Ascending aorta (tissue), 2 donors: ENCODE results near the gene MNX1. TPM values are rescaled to one million over a fixed set of nuclear protein-coding genes. Genes with fewer than 3 reads are reported as not detected.

Experiments used
- DNase-seq, 2 donors: peaks; one replicate each; pipeline ENCODE4 v3.0.0-alpha.2; 2019; ENCODE audit warnings: low spot score in 2 of 2
- H3K27ac ChIP-seq, 2 donors: fragments of 200-600 bp; sonication (generic); one replicate each; pipeline ENCODE4 v1.5.1; 2016 to 2017; ENCODE audit warnings: mild to moderate bottlenecking in 1 of 2
- H3K27me3 ChIP-seq: fragments of 200-600 bp; sonication (generic); one replicate; pipeline ENCODE4 v1.5.1; 2017
- H3K36me3 ChIP-seq, 2 donors: fragments of 200-600 bp; sonication (generic); one replicate each; pipeline ENCODE4 v1.5.1; 2016
- H3K4me1 ChIP-seq, 2 donors: fragments of 200-600 bp; sonication (generic); one replicate each; pipeline ENCODE4 v1.5.1; 2016 to 2017; ENCODE audit warnings: mild to moderate bottlenecking in 1 of 2
- H3K4me3 ChIP-seq, 2 donors: fragments of 200-600 bp; sonication (generic); one replicate each; pipeline ENCODE4 v1.5.1; 2016 to 2017; ENCODE audit warnings: mild to moderate bottlenecking in 1 of 2
- H3K9me3 ChIP-seq, 2 donors: fragments of 200-600 bp; sonication (generic); one replicate each; pipeline ENCODE4 v1.5.1; 2016
- CTCF ChIP-seq, 3 experiments: fragments of 200-600 bp in 2 of 3; fragments of 450-650 bp in 1 of 3; sonication (generic) in 2 of 3; IDR thresholded peaks; one replicate each; pipeline ENCODE4 v1.5.1; 2016 to 2019; ENCODE audit warnings: antibody characterized with exemption in 3 of 3, mild to moderate bottlenecking in 1 of 3, moderate library complexity in 1 of 3
- intact Hi-C: fragments of 100-400 bp; cut with DNase I; formaldehyde crosslinking; loops from one replicate; pipeline ENCODE4 v1.15.1; 2023
- total RNA-seq: library from RNA; depleted of rRNA; stranded (reverse); fragments of >200 nt; gene quantifications from one replicate; pipeline ENCODE4 v1.1.0, GENCODE V29; 2016

The MNX1 gene
- total RNA-seq, 1 donor from 2014 or later = not detected

DNA sequence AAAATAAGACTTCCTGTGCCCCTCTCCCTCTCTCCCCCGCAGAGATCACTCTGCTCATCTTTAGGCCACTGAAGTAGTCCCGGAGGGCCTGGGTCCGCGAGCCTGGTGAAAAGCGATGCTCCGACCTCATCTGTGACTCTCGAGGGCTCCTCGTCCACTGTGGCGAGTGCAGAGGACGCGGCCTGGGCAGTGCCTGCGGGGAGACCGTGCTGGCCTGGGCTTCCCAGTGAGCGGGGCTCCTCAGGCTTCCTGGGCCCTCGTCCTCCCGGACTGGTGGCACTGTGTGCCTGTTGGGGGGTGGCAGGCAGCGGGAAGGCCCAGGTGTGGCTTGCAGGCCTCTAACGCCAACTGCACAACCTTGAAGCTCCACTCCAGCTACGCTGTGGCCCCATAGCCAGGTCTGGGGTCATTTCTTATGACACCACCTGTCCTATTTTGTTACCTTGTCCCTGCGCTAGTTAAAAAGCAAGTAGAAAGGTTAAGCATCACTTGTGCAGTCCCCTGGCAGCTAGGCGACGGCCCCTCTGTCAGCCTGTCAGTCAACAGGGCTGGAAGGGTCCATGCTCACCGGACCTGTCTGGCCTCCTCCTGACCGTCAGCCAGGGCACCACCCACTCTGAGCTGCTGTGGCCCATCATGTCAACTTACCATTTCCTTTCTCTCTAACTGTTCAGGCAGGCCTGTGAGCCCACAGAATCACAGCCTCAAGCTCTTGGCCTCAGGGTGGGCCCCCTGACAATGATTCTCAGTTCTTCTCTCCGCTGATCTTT lies 20.5 kb downstream of the MNX1 start:
- no peak for TF ChIP-seq CTCF (IDR thresholded peaks at IDR 0.05)
- Histone ChIP-seq H3K36me3 (no peaks in the 10 kb centered on the region), H3K27me3 (no peaks in the 10 kb centered on the region), H3K27ac (no peak overlapping the region), H3K4me3 (no peak overlapping the region), H3K4me1 (no peaks in the 10 kb centered on the region), H3K9me3 (no peaks in the 10 kb centered on the region)
- no peak for DNase-seq
- intact Hi-C loops = no loop called here

DNA sequence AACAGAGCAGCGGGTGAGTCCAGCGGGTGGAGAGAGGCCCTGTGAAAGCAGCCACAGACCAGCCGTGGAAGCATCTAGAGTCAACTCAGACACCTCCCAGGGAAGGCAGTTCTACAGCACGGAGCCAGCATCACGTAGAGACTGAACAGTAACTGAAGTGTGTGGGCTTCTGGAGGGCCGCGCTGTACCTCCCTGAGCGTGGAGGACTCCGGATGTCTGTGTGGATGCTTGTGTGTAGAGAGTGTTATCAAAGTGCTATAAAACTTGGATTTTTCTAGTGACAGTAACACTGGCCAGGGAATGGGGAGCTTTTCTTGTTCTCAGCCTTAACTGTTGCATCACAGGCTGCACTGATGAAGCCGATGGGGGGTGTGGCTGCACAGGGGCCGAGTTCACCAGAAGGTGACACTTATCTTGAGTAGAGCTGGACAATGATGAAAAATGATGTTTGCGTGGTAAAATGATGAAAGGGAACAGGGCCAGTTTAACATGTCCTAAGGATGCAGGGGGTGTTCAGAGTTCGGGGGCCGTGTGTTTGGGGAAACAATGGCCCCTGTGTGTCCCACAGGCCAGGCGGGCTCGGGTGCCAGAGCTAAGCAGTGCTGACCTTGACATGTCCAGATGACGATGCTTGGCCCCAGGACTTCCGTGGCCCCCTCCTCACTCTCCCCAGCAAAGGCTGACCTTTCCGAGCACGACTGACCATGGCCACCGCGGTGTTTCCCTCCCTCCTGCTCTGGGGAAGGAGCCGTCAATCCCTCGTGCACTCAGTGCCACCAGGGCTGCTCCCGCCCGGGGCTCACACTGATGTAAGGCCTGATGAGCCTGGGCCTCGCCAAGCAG lies 21.9 kb downstream of the MNX1 start:
- H3K4me1 ChIP-seq = no peaks in the 10 kb centered on the region
- no peak overlapping the region for H3K4me3 ChIP-seq
- intact Hi-C loops = no loop called here
- no peaks in the 10 kb centered on the region for H3K27me3 ChIP-seq
- H3K9me3 ChIP-seq = no peaks in the 10 kb centered on the region
- H3K27ac ChIP-seq = no peak overlapping the region
- no peaks in the 10 kb centered on the region for H3K36me3 ChIP-seq
- no peak for DNase-seq
- TF ChIP-seq CTCF (IDR thresholded peaks at IDR 0.05) = no peak

- Histone ChIP-seq H3K4me1 (no peaks in the 10 kb centered on the region), H3K4me3 (no peak overlapping the region), H3K36me3 (no peaks in the 10 kb centered on the region), H3K9me3 (no peaks in the 10 kb centered on the region), H3K27ac (no peak overlapping the region), H3K27me3 (no peaks in the 10 kb centered on the region)
- TF ChIP-seq CTCF (IDR thresholded peaks at IDR 0.05) = no peak
- intact Hi-C loops = no loop called here
- DNase-seq = no peak
Observed at GRCh38 chr7:156986378-156986777, 24.1 kb downstream of the MNX1 start.

DNA sequence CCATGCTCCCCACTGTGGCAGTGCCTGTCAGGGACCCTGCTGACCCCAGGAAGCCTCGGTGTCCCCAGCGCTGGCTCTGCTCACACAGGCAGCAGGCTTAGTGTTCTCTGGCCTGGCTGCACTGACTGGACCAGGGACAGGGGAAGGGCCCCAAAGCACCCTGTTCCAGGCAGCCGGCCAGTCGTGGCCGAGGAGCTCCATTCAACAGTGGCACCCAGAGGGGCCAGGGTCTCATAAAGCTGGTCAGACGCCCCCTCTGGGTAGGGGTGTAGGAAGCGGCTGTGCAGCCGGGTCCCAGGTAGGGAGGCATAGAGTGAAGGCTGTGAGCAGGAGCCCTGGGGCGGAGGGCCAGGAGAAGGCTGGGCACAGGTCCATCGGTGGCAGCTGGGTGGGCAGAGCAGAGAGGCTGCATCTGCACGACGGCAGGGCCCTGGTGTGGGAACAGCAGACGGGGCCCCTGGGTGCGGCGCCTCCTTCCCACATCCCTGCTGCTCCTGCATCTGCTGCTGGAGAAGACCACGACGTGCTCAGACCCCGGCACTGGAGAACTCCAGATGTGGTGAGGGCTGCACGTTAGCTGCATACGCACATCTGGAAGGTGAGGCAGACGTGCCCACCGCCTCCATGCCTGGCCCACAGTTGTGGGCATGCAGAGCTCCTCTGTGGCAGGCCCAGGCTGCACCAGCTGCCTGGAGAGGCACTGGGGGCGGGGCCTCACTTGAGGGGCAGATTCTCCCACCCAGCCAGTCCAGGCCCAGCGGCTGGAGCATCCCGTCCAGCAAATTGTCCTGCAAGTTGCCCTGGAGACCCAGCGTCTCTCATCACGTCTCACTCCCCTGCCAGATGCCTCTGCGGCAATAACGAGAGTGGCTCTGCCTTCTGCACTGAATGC lies 25.1 kb downstream of the MNX1 start:
- TF ChIP-seq CTCF (IDR thresholded peaks at IDR 0.05) = no peak
- Histone ChIP-seq H3K36me3 (no peaks in the 10 kb centered on the region), H3K4me1 (no peaks in the 10 kb centered on the region), H3K9me3 (no peaks in the 10 kb centered on the region), H3K27ac (no peak overlapping the region), H3K4me3 (no peak overlapping the region), H3K27me3 (no peaks in the 10 kb centered on the region)
- no peak for DNase-seq
- intact Hi-C loops = no loop called here

- Histone ChIP-seq H3K27ac (no peak overlapping the region), H3K36me3 (no peaks in the 10 kb centered on the region), H3K4me1 (no peaks in the 10 kb centered on the region), H3K9me3 (peaks cover 0 to 7% of the 10 kb centered on the region in 2 donors), H3K4me3 (no peak overlapping the region), H3K27me3 (no peaks in the 10 kb centered on the region)
- no peak for DNase-seq
- intact Hi-C loops = no loop called here
- TF ChIP-seq CTCF (IDR thresholded peaks at IDR 0.05) = no peak
Observed at GRCh38 chr7:156984174-156984891, 26.1 kb downstream of the MNX1 start.
